ENCODE measurements around the gene TMEM183A. TPM values are rescaled to one million over a fixed set of nuclear protein-coding genes. Genes with fewer than 3 reads are reported as not detected.
A peak's percentile ranks its signal among the peaks of the same experiment; 100 is the strongest.

The TMEM183A gene
- total RNA-seq, 1 donor from 2014 or later = 52.0 TPM

GRCh38 chr1:203056012-203056411 lies 48.8 kb downstream of the TMEM183A start:
- TF ChIP-seq CTCF (IDR thresholded peaks at IDR 0.05) = no peak
- Histone ChIP-seq H3K4me1 (peaks cover 19% of the 10 kb centered on the region), H3K27ac (no peak overlapping the region), H3K27me3 (ENCODE audit: low read depth) (no peaks in the 10 kb centered on the region), H3K9me3 (no peaks in the 10 kb centered on the region), H3K4me3 (no peak overlapping the region), H3K36me3 (no peaks in the 10 kb centered on the region)
- ATAC-seq (no peak), DNase-seq (no peak)
- intact Hi-C loops (cut with DNase I) = no loop called here

- Histone ChIP-seq H3K27me3 (ENCODE audit: low read depth) (no peaks in the 10 kb centered on the region), H3K36me3 (no peaks in the 10 kb centered on the region), H3K9me3 (no peaks in the 10 kb centered on the region), H3K27ac (no peak overlapping the region), H3K4me3 (no peak overlapping the region), H3K4me1 (peaks cover 19% of the 10 kb centered on the region)
- intact Hi-C loops (cut with DNase I) = no loop called here
- no peak for TF ChIP-seq CTCF (IDR thresholded peaks at IDR 0.05)
- DNase-seq (no peak), ATAC-seq (no peak)
Measured at GRCh38 chr1:203056516-203056915, 49.3 kb downstream of the TMEM183A start.

- intact Hi-C loops (cut with DNase I) = no loop called here
- Histone ChIP-seq H3K4me3 (no peak overlapping the region), H3K27ac (no peak overlapping the region), H3K4me1 (peaks cover 19% of the 10 kb centered on the region), H3K9me3 (no peaks in the 10 kb centered on the region), H3K36me3 (no peaks in the 10 kb centered on the region), H3K27me3 (ENCODE audit: low read depth) (no peaks in the 10 kb centered on the region)
- DNase-seq = no peak
- TF ChIP-seq CTCF (IDR thresholded peaks at IDR 0.05) = no peak
- ATAC-seq = peak in 1 of 2 donors; percentile 18
Measured at GRCh38 chr1:203057911-203058675, 50.9 kb downstream of the TMEM183A start.

GRCh38 chr1:203058676-203058935 lies 51.4 kb downstream of the TMEM183A start:
- TF ChIP-seq CTCF (IDR thresholded peaks at IDR 0.05) = no peak
- no peaks in the 10 kb centered on the region for H3K36me3 ChIP-seq
- H3K9me3 ChIP-seq = no peaks in the 10 kb centered on the region
- H3K4me3 ChIP-seq = no peak overlapping the region
- H3K27ac ChIP-seq = no peak overlapping the region
- H3K27me3 ChIP-seq (ENCODE audit: low read depth) = no peaks in the 10 kb centered on the region
- ATAC-seq (peak; percentile 36 to 42), DNase-seq (no peak)
- peaks cover 19% of the 10 kb centered on the region for H3K4me1 ChIP-seq
- intact Hi-C loops (cut with DNase I) = no loop called here

GRCh38 chr1:203059485-203059884 lies 52.3 kb downstream of the TMEM183A start:
- intact Hi-C loops (cut with DNase I) = no loop called here
- Histone ChIP-seq H3K9me3 (no peaks in the 10 kb centered on the region), H3K4me1 (peaks cover 19% of the 10 kb centered on the region), H3K4me3 (no peak overlapping the region), H3K27ac (no peak overlapping the region), H3K36me3 (no peaks in the 10 kb centered on the region), H3K27me3 (ENCODE audit: low read depth) (no peaks in the 10 kb centered on the region)
- no peak for DNase-seq
- no peak for TF ChIP-seq CTCF (IDR thresholded peaks at IDR 0.05)
- peak; percentile 26 to 56 for ATAC-seq

All from lower lobe of right lung (tissue), 2 donors.